ENCODE results near the gene XYLT1.

DNA sequence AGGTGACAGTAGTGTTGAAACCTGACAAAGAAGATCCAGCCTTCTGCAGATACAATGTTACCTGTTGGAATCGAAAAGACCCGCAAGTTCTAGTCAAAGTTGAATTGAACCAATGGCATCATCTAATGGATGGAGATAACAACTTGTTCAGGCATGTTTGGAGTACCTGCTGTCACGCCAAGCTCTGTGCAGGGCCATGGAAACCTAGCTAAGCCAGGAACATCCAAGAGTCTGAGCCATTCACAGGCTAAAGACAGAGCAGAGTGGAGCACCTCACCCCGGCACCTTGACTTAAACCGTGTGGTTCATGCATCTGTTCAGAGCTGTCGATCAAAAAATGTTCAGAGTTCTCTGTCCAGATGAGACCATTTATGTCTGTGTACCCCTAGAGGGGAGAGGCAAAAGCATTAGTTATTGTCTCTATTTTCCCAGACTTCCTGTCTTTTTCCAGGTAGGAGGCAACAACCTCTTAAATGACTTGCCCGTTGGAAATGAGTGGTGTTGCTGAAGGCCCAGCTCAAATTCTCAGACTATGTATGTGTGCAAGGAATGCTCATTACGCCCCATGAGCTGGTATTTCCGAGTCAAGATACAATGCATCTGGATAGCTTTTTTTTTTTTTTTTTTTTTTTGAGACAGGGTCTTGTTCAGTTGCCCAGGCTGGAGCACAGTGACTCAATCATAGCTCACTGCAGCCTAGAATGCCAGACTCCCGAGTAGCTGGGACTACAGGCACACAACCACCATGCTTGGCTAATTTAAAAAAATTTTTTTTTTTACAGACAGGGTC lies 44.9 kb upstream of the XYLT1 start:
- TF ChIP-seq EZH2 (IDR thresholded peaks at IDR 0.05; ENCODE audit: low read depth) = no peak
- TF ChIP-seq, protein P1, sequence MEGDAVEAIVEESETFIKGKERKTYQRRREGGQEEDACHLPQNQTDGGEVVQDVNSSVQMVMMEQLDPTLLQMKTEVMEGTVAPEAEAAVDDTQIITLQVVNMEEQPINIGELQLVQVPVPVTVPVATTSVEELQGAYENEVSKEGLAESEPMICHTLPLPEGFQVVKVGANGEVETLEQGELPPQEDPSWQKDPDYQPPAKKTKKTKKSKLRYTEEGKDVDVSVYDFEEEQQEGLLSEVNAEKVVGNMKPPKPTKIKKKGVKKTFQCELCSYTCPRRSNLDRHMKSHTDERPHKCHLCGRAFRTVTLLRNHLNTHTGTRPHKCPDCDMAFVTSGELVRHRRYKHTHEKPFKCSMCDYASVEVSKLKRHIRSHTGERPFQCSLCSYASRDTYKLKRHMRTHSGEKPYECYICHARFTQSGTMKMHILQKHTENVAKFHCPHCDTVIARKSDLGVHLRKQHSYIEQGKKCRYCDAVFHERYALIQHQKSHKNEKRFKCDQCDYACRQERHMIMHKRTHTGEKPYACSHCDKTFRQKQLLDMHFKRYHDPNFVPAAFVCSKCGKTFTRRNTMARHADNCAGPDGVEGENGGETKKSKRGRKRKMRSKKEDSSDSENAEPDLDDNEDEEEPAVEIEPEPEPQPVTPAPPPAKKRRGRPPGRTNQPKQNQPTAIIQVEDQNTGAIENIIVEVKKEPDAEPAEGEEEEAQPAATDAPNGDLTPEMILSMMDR (conservative IDR thresholded peaks at IDR 0.05) = no peak

Measured in PC-9 (cell line).